RKO (cell line): ENCODE data around the gene NDUFB10.
"Not testable (repeated sequence)": the region's sequence is repeated elsewhere in the genome, so short reads cannot be mapped to it uniquely, and the experiment has no call there.

Experiments
- DNase-seq: peaks from one replicate; pipeline ENCODE4 v3.0.0-alpha.2; 2016; ENCODE audit warnings: low spot score

The NDUFB10 gene

GRCh38 chr16:1959269-1960039, at the start of gene NDUFB10:
NDUFB10 (plus strand) TSS chr16:1959538; CDS start chr16:1959625, 87 bp downstream.
- DNase-seq: peak; percentile 93

GRCh38 chr16:1909561-1910231, 49.6 kb upstream of the NDUFB10 start:
- DNase-seq: no peak

DNA sequence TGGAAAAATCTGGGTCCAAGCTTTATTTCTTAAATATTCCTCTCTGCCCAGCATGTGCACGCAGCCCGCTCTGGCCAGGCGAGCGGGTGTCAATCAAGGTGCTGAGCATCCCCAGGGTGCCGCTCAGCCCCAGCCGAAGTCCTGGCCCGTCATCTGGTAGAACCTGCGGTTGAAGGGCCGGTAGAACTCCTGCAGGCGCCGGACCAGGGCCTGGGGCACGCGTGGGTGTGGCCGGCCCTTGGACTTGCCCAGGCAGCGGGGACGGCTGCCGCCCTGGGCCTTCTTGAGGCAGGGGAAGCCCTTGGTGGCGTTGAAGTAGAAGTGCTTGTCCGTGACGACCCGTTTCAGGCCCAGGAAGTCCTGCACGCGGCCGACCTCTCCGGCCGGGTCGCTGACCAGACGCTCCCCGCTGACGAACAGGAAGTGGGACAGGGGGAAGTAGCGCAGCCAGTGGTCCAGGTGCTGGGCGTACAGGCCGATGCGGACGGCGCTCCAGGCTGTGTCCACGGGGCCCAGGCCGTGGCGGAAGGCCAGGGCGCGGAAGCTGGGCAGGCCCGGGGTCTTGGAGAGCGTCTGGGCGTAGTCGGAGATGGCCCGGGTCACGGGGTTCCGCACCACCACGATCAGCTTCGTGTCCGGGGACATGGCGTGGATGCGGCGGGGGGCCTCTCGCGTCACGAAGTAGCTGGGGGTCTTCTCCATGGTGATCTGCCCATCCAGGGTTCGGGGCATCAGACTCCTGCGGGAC, 47.7 kb upstream of the NDUFB10 start:
- no peak for DNase-seq

- DNase-seq: no peak
Observed at GRCh38 chr16:1912215-1912543, 47.2 kb upstream of the NDUFB10 start.

GRCh38 chr16:1913327-1914083, 45.8 kb upstream of the NDUFB10 start:
- no peak for DNase-seq

- no peak for DNase-seq
Observed at GRCh38 chr16:1914084-1914608, 45.2 kb upstream of the NDUFB10 start.

DNA sequence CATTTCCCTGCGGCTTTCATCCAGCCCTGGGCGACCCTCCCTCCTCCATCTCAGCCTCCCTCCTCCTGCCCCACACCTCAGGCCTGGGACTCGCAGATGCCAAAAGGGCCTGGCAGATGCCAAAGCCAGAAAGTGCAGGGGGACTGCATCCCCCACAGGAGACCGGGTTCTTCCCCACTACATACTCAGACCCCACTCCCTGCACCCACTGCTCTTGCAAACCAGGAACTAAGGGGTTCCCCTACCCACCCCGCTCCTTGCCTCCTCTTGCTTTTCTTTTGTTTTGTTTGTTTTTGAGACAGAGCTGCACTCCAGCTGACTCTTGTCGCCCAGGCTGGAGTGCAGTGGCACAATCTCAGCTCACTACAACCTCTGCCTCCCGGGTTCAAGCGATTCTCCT, 44.4 kb upstream of the NDUFB10 start:
- no peak for DNase-seq

- DNase-seq: no peak
Observed at GRCh38 chr16:1915732-1916639, 43.4 kb upstream of the NDUFB10 start.

- DNase-seq: no peak
Observed at GRCh38 chr16:1916640-1916990, 42.7 kb upstream of the NDUFB10 start.

DNA sequence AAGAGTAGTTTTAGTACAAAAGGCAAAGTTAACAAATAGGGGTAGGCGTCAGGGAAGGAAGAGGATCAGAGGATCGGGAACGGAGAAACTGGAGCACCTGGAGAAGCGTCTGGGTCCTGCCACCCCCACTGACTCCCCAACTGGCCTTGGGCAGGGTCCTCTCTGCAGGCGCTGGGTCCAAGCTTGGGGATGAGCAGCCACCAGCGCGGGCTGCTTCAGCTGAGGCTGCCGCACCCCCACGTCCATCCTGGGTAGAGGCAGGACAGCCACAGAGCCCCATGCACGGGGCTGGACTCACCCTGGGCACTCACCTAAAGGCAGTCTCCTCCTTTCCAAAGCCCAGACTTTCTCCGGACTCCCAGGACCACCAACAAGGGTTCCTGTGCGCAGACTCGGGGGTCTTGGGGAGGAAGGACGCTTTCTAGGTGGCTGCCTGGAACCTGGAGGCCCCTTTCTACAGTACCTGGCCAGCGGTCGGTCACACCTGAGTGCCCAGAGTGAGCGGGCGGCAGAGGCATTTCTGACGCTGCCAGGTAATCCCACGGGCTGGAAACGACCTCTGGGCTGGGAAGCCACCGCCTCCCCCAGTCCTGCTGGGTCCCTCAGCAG, 42.2 kb upstream of the NDUFB10 start:
- no peak for DNase-seq

- no peak for DNase-seq
Observed at GRCh38 chr16:1917665-1918350, 41.5 kb upstream of the NDUFB10 start.

DNA sequence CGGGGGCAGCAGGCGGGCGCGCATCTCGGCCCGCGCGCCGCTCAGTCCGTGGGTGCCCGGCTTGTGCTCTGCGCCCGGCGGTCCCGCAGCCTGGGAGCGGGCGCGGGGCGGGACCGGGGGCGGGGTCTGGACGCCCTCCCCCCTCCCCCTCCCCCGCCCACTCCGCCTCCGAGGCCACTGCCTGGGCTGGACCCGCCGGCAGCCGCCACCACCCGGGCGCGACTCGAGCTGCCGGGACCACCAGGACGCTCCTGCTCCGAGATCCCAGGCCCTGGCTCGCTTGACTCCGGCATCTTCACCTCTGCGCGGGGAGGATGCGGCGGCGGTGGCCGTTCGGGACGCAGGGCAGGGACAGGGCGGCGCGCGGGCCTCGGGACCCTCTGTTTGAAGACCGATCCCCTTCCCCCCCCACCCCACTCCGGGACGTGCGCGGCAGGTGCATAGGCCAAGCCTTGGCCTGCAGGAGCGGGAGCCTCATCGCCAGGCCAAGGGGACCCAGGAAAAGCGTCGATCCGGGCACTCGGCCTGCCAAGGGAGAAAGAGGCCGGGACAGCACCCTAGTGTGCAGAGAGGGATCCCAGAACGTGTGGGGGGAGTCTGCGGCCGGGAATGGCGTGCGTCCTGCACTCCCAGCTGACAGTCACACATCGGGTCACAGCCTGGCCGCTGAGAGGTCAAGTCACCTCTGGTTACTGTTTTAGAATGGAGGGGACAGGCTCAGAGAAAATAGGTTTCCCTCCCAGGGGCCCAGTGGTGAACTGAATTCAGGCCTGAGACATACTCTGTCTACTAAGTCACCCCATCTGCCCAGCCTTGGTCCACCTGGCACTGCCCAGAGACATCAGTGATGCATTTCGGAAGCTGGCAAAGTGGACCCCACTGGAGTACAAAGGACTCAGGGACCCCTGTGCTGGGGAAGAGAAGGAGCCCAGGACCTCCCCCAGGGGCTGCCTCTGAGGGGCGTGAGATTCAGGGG, 40.7 kb upstream of the NDUFB10 start, which contains the start of gene HS3ST6:
TSS of gene HS3ST6 (minus strand) at position 65 of the 976 bp plus-strand sequence. CDS start 92 bp downstream, outside the sequence.
- no peak for DNase-seq

- no peak for DNase-seq
Observed at GRCh38 chr16:1919327-1919998, 39.9 kb upstream of the NDUFB10 start.

GRCh38 chr16:1920122-1920521, 39.2 kb upstream of the NDUFB10 start:
- not testable (repeated sequence) for DNase-seq

DNA sequence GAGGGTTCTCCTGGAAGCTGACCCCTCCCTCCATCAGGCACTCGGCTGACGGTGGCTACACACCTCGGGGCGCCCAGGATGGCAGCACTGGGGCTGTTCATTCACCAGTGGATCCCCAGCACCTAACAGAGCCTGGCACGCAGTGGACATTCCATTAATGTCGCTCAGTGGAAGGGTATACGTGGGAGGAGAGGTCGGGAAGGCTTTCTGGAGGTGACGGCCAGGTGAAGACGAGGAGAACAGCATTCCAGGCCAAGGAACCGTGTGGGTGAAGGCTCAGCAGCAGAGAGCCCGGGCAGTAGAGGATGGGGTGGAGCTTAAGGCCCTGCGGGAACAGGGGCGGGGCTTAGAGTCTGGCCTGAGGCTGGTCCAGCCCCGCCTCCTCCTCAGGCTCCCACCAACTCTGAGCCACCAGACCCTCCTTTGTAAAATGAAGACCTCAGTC, 38.6 kb upstream of the NDUFB10 start:
- peak; percentile 56 for DNase-seq

DNA sequence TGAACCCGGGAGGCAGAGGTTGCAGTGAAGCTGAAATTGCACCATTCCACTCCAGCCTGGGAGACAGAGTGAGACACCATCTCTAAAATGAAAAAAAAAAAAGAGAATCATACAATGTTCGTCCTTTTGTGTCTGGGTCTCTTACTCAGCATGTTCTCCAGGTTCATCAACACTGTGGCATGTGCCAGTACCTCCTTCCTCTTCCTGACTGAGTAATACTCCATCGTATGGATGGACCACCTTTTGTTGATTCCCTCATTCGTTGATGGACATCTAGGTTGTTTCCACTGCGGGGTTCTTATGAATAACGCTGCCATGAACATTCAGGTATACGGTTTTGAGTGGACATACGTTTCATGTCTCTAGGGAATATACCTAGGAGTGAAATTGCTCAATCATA, 37.0 kb upstream of the NDUFB10 start:
- no peak for DNase-seq

- no peak for DNase-seq
Observed at GRCh38 chr16:1923299-1924034, 35.9 kb upstream of the NDUFB10 start.
